B cell (primary cell): ENCODE data around the gene PALLD. TPM values are rescaled to one million over a fixed set of nuclear protein-coding genes. Genes with fewer than 3 reads are reported as not detected.

Source experiments
- ATAC-seq: fragments of 200-7000 bp; cut with Tn5 transposase; one replicate; pipeline ENCODE4 v1.10.0; 2021; ENCODE audit warnings: low read depth, mild to moderate bottlenecking, moderate number of reproducible peaks, moderate library complexity
- CTCF ChIA-PET: fragments of 350-600 bp; sonication (Branson Sonifier 250); formaldehyde crosslinking; loops from one replicate; lab custom pipeline; 2021; ENCODE audit warnings: antibody characterized with exemption, inconsistent platforms; lab: Charles Lee
- POLR2A ChIA-PET: fragments of 350-600 bp; sonication (Branson Sonifier 250); formaldehyde crosslinking; loops from one replicate; lab custom pipeline; 2021; ENCODE audit warnings: antibody characterized with exemption; lab: Charles Lee
- DNase-seq: peaks from one replicate; pipeline ENCODE4 v3.0.0; 2013
- H2AFZ ChIP-seq: 2 replicates; pipeline ENCODE4 v1.6.1; 2012; ENCODE audit warnings: mild to moderate bottlenecking, low read depth, low read length; ENCODE audit not compliant: insufficient read depth, poor library complexity, severe bottlenecking
- H3K27ac ChIP-seq, 2 donors: 1 replicate in 1 of 2; 2 replicates in 1 of 2; pipeline ENCODE4 v1.5.1; 2012 to 2013; ENCODE audit warnings: low read length in 2 of 2, mild to moderate bottlenecking in 2 of 2, moderate library complexity in 1 of 2
- H3K27me3 ChIP-seq, 4 experiments: fragments of 200-600 bp in 1 of 4; sonication (generic) in 1 of 4; replicated peaks in 1 of 4; 1 replicate in 2 of 4; 2 replicates in 2 of 4; pipeline versions ENCODE4 v1.6.1 to v1.7.0; 2013 to 2016; ENCODE audit warnings: low read length in 3 of 4, mild to moderate bottlenecking in 2 of 4, mixed read lengths in 1 of 4, moderate library complexity in 1 of 4; ENCODE audit not compliant: insufficient read depth in 4 of 4, control insufficient read depth in 3 of 4; ENCODE audit errors: control extremely low read depth in 1 of 4
- H3K36me3 ChIP-seq, 2 experiments: replicated peaks in 1 of 2; 1 replicate in 1 of 2; 2 replicates in 1 of 2; pipeline versions ENCODE4 v1.6.1 to v1.7.1; 2013; ENCODE audit warnings: low read length in 1 of 2; ENCODE audit not compliant: insufficient read depth in 2 of 2, control insufficient read depth in 1 of 2; ENCODE audit errors: control extremely low read depth in 1 of 2, extremely low read depth in 1 of 2
- H3K4me1 ChIP-seq, 2 donors: fragments of 200-600 bp in 1 of 2; sonication (generic) in 1 of 2; 1 replicate in 1 of 2; 2 replicates in 1 of 2; pipeline versions ENCODE4 v1.5.1 to v1.6.1; 2013 to 2017; ENCODE audit warnings: low read length in 2 of 2; ENCODE audit not compliant: control insufficient read depth in 2 of 2, insufficient read depth in 2 of 2
- H3K4me2 ChIP-seq: replicated peaks from 2 replicates; pipeline ENCODE3; 2012; ENCODE audit warnings: mild to moderate bottlenecking, low read depth, low read length; ENCODE audit not compliant: poor library complexity, severe bottlenecking
- H3K4me3 ChIP-seq, 5 experiments: fragments of 200-600 bp in 1 of 5; sonication (generic) in 1 of 5; 1 replicate in 3 of 5; 2 replicates in 2 of 5; pipeline versions ENCODE4 v1.5.1 to v1.7.0; 2011 to 2016; ENCODE audit warnings: low read length in 4 of 5, mild to moderate bottlenecking in 4 of 5, low read depth in 2 of 5, control low read depth in 1 of 5, moderate library complexity in 1 of 5; ENCODE audit not compliant: insufficient read depth in 1 of 5; ENCODE audit errors: control extremely low read depth in 1 of 5, extremely low read depth in 1 of 5
- H3K79me2 ChIP-seq: fragments of 200-600 bp; sonication (generic); one replicate; pipeline ENCODE4 v1.6.0; 2016; ENCODE audit warnings: low read length; ENCODE audit not compliant: control insufficient read depth, insufficient read depth
- H3K9ac ChIP-seq: fragments of 200-600 bp; sonication (generic); 2 replicates; pipeline ENCODE4 v1.6.1; 2017; ENCODE audit warnings: mild to moderate bottlenecking, low read length, moderate library complexity
- H3K9me3 ChIP-seq, 3 donors: one replicate each; pipeline versions ENCODE4 v1.6.1 to v1.7.1; 2013; ENCODE audit warnings: low read length in 2 of 3; ENCODE audit not compliant: control insufficient read depth in 2 of 3, insufficient read depth in 1 of 3; ENCODE audit errors: control extremely low read depth in 1 of 3
- H4K20me1 ChIP-seq: 2 replicates; pipeline ENCODE4 v1.6.0; 2012; ENCODE audit warnings: mild to moderate bottlenecking, low read length; ENCODE audit not compliant: insufficient read depth, control insufficient read depth, poor library complexity, severe bottlenecking
- H3K27ac Mint-ChIP-seq: one replicate; pipeline ENCODE4 v1.8.0; 2021; ENCODE audit warnings: mixed read lengths
- H3K27me3 Mint-ChIP-seq: one replicate; pipeline ENCODE4 v1.8.0; 2021; ENCODE audit warnings: mixed read lengths
- H3K4me1 Mint-ChIP-seq: one replicate; pipeline ENCODE4 v1.8.0; 2021; ENCODE audit warnings: mixed read lengths
- H3K4me3 Mint-ChIP-seq: one replicate; pipeline ENCODE4 v1.8.0; 2021; ENCODE audit warnings: mixed read lengths
- H3K9me3 Mint-ChIP-seq: one replicate; pipeline ENCODE4 v1.8.0; 2022; ENCODE audit warnings: mixed read lengths; ENCODE audit not compliant: insufficient read depth
- EZH2 ChIP-seq: IDR thresholded peaks from 2 replicates; pipeline ENCODE4 v1.6.1; 2012; ENCODE audit warnings: borderline replicate concordance, low read depth, mild to moderate bottlenecking, moderate library complexity, low read length; ENCODE audit not compliant: insufficient read depth, poor library complexity, severe bottlenecking
- WGBS: methylation state at CpG from one replicate; pipeline ENCODE4 v1.1.5; 2013; ENCODE audit warnings: missing lambda C conversion rate; ENCODE audit not compliant: insufficient coverage; 5-methylcytosine and 5-hydroxymethylcytosine counted together
- intact Hi-C: fragments of 100-400 bp; cut with micrococcal nuclease; formaldehyde crosslinking; loops from one replicate; pipeline ENCODE4 v1.10.0; 2022
- polyA plus RNA-seq: library from polyadenylated mRNA; depleted of rRNA; stranded (reverse); fragments of >200 nt; gene quantifications from 2 replicates; pipeline ENCODE4 v1.2.3, GENCODE V29; 2012
- total RNA-seq, 2 donors: library from RNA; stranded (reverse); fragments of 120-200 nt in 1 of 2; gene quantifications; 1 replicate in 1 of 2; 2 replicates in 1 of 2; pipeline versions ENCODE4 v1.2.3 to v1.2.4, GENCODE V29; 2013 to 2022
- TF ChIP-seq, protein P1 (sequence below): fragments of 200-600 bp; IDR thresholded peaks from one replicate; pipeline ENCODE4 v1.8.0; 2022; ENCODE audit warnings: antibody characterized with exemption, mild to moderate bottlenecking

Gene PALLD
- total and polyA plus RNA-seq, 2 donors (not counting 1 experiment from before 2014, with no cell fraction given), result 0.63 to 0.71 TPM

DNA sequence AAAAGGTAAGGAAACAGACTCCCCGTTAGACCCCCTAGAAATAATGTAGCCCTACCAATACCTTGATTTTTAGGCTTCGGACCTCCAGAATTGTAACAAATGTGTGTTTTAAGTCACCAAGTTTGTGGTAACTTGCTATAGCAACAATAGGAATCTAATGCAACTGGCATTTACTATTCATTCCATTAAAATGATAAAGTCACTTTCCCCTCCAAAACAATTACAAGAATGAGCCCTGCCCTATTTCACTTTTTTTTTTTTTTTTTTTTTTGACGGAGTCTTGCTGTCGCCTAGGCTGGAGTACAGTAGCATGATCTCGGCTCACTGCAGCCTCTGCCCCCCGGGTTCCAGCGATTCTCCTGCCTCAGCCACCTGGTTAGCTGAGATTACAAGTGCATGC lies 13.0 kb upstream of the PALLD start:
- DNase-seq (no peak), ATAC-seq (no peak)
- no peak overlapping the region for H2AFZ ChIP-seq
- POLR2A ChIA-PET, result no interaction called here
- Mint-ChIP-seq H3K9me3 (no peaks in the 10 kb centered on the region), H3K4me1 (peaks cover 27% of the 10 kb centered on the region), H3K27ac (no peak overlapping the region), H3K27me3 (peaks cover 14% of the 10 kb centered on the region), H3K4me3 (no peak overlapping the region)
- no peaks in the 10 kb centered on the region for H4K20me1 ChIP-seq
- CTCF ChIA-PET, result no interaction called here
- no peak overlapping the region for H3K4me2 ChIP-seq
- intact Hi-C loops, result no loop called here
- H3K4me1 ChIP-seq, result peaks cover 11% of the 10 kb centered on the region in 2 donors
- peaks cover 0 to 1% (median 0%) of the 10 kb centered on the region in 3 donors for H3K9me3 ChIP-seq
- H3K27me3 ChIP-seq, result peaks cover 0 to 2% (median 2%) of the 10 kb centered on the region in 4 experiments
- H3K9ac ChIP-seq, result no peak overlapping the region
- H3K27ac ChIP-seq, result no peak overlapping the region
- WGBS, result 100% methylated on average over 4 of the region's 7 CpGs
- H3K4me3 ChIP-seq, result no peak overlapping the region
- no peaks in the 10 kb centered on the region for H3K36me3 ChIP-seq
- TF ChIP-seq, protein P1, sequence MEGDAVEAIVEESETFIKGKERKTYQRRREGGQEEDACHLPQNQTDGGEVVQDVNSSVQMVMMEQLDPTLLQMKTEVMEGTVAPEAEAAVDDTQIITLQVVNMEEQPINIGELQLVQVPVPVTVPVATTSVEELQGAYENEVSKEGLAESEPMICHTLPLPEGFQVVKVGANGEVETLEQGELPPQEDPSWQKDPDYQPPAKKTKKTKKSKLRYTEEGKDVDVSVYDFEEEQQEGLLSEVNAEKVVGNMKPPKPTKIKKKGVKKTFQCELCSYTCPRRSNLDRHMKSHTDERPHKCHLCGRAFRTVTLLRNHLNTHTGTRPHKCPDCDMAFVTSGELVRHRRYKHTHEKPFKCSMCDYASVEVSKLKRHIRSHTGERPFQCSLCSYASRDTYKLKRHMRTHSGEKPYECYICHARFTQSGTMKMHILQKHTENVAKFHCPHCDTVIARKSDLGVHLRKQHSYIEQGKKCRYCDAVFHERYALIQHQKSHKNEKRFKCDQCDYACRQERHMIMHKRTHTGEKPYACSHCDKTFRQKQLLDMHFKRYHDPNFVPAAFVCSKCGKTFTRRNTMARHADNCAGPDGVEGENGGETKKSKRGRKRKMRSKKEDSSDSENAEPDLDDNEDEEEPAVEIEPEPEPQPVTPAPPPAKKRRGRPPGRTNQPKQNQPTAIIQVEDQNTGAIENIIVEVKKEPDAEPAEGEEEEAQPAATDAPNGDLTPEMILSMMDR, result no peak
- no peak for TF ChIP-seq EZH2
- H3K79me2 ChIP-seq, result peaks cover 5% of the 10 kb centered on the region

DNA sequence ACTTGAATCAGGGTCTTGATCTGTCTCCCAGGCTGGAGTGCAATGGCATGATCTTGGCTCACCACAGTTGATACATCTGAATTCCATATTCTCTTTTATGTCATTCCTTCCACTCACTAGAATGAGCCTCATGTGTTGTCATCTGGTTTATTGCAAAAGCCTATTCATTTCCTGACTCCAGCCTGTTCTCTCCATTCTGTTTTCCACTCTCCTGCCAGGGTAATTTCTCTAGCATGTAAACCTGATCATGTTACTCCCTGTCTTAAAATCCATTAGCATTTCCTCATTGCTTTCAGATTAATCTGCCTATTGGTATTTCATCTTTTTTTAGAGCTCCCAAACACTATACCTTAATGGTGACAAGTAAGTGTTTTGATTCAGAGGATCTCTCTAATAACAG lies 12.2 kb upstream of the PALLD start:
- DNase-seq, result no peak
- H3K4me2 ChIP-seq, result no peak overlapping the region
- H3K27ac ChIP-seq, result no peak overlapping the region
- H3K4me3 ChIP-seq, result no peak overlapping the region
- ChIA-PET POLR2A (no interaction called here), CTCF (no interaction called here)
- intact Hi-C loops, result no loop called here
- H2AFZ ChIP-seq, result no peak overlapping the region
- Mint-ChIP-seq H3K4me3 (no peak overlapping the region), H3K4me1 (peaks cover 22% of the 10 kb centered on the region), H3K9me3 (no peaks in the 10 kb centered on the region), H3K27me3 (peaks cover 18% of the 10 kb centered on the region), H3K27ac (no peak overlapping the region)
- H3K9ac ChIP-seq, result no peak overlapping the region
- peaks cover 5% of the 10 kb centered on the region for H3K79me2 ChIP-seq
- no peaks in the 10 kb centered on the region for H4K20me1 ChIP-seq
- no peaks in the 10 kb centered on the region for H3K36me3 ChIP-seq
- no peak for ATAC-seq
- peaks cover 0 to 1% (median 0%) of the 10 kb centered on the region in 3 donors for H3K9me3 ChIP-seq
- H3K27me3 ChIP-seq, result peaks cover 0 to 4% (median 4%) of the 10 kb centered on the region in 4 experiments
- H3K4me1 ChIP-seq, result peaks cover 3 to 6% of the 10 kb centered on the region in 2 donors
- TF ChIP-seq EZH2, result no peak
- TF ChIP-seq, protein P1, result no peak
